Kidney epithelial cell (primary cell): ENCODE results near the gene PKIG. TPM values are rescaled to one million over a fixed set of nuclear protein-coding genes. Genes with fewer than 3 reads are reported as not detected.

ENCODE experiments used
- DNase-seq: peaks from one replicate; pipeline ENCODE4 v3.0.0-alpha.2; 2010; ENCODE audit warnings: low read depth
- H3K27me3 ChIP-seq: 2 replicates; pipeline ENCODE4 v1.6.0; 2011; ENCODE audit warnings: low read length; ENCODE audit not compliant: control insufficient read depth, insufficient read depth
- H3K36me3 ChIP-seq: 2 replicates; pipeline ENCODE4 v1.5.1; 2011; ENCODE audit warnings: low read length; ENCODE audit not compliant: control insufficient read depth, insufficient read depth
- H3K4me3 ChIP-seq: 2 replicates; pipeline ENCODE4 v1.5.1; 2011; ENCODE audit warnings: low read depth, mild to moderate bottlenecking, control low read depth, low read length
- total RNA-seq: library from RNA; depleted of rRNA; stranded (reverse); fragments of >200 nt; gene quantifications from 2 replicates; pipeline ENCODE4 v1.2.3, GENCODE V29; 2015
- TF ChIP-seq, protein P1 (sequence below): IDR thresholded peaks from 2 replicates; pipeline ENCODE4 v1.5.1; 2011; ENCODE audit warnings: mild to moderate bottlenecking, moderate library complexity, low read length, control low read depth, inconsistent platforms; ENCODE audit not compliant: insufficient read depth, poor library complexity, severe bottlenecking

The PKIG gene
- total RNA-seq, 1 donor from 2014 or later: 74.1 TPM

DNA sequence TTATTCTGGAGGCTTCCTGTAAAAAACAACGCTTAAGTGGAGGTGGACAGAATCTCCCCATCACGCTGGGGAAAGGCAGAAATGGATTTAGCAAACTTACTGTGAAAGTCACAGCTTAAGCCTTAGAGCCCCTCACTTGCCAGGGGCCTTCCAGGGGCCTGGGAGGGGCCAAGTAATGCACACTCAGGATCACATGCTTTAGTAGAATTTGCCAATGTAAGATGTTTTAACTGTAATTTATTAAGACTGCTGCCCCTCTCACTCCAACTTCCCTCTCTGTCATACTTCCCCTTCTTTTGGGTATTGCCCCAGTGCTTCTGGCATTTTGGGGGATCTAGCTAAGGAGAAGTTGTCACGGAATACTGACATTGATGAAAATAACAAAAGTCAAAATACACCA lies 81.8 kb downstream of the PKIG start:
- H3K27me3 ChIP-seq: no peaks in the 10 kb centered on the region
- no peak for DNase-seq
- TF ChIP-seq, protein P1, sequence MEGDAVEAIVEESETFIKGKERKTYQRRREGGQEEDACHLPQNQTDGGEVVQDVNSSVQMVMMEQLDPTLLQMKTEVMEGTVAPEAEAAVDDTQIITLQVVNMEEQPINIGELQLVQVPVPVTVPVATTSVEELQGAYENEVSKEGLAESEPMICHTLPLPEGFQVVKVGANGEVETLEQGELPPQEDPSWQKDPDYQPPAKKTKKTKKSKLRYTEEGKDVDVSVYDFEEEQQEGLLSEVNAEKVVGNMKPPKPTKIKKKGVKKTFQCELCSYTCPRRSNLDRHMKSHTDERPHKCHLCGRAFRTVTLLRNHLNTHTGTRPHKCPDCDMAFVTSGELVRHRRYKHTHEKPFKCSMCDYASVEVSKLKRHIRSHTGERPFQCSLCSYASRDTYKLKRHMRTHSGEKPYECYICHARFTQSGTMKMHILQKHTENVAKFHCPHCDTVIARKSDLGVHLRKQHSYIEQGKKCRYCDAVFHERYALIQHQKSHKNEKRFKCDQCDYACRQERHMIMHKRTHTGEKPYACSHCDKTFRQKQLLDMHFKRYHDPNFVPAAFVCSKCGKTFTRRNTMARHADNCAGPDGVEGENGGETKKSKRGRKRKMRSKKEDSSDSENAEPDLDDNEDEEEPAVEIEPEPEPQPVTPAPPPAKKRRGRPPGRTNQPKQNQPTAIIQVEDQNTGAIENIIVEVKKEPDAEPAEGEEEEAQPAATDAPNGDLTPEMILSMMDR: no peak
- H3K36me3 ChIP-seq: no peaks in the 10 kb centered on the region
- H3K4me3 ChIP-seq: no peak overlapping the region

DNA sequence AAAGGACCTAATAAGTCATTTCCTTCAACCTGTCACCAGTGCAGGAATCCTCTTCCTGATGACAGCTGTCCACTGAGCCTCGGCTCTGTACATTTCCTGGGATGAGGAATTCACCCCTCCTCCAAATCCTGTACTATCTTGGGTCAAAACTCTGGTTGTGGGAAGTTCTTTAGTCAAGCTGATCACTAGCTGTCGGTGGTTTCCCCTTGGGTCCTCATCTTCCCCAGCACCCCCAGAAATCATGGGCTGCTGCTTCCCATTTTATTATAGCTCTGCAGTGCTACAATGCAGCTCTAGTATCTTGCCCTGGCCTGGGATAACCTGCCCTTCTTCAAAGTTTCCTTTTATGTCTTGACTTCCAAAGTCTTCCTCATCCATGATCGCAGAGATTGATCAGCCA lies 83.7 kb downstream of the PKIG start:
- TF ChIP-seq, protein P1: no peak
- Histone ChIP-seq H3K36me3 (no peaks in the 10 kb centered on the region), H3K27me3 (no peaks in the 10 kb centered on the region), H3K4me3 (no peak overlapping the region)
- DNase-seq: no peak

Other genes with a start within 250 kb of the PKIG start
- gene R3HDML, start 245.5 kb upstream of the PKIG start, total RNA-seq: not detected in 2 replicates
- gene HNF4A, start 226.9 kb upstream of the PKIG start, total RNA-seq: not detected in 2 replicates
- gene TTPAL, start 106.7 kb upstream of the PKIG start, total RNA-seq: 15.4 and 25.1 TPM in 2 replicates
- 80.5 and 92.5 TPM in 2 replicates for gene SERINC3, start 60.5 kb upstream of the PKIG start, total RNA-seq
- gene ADA, start 69.1 kb downstream of the PKIG start, total RNA-seq: 18.1 and 19.2 TPM in 2 replicates
- not detected in 2 replicates for gene CCN5, start 132.8 kb downstream of the PKIG start, total RNA-seq
- gene KCNK15, start 163.3 kb downstream of the PKIG start, total RNA-seq: 2.5 and 2.8 TPM in 2 replicates
- not detected in 2 replicates for gene RIMS4, start 228.0 kb downstream of the PKIG start, total RNA-seq